NCI-H2107 (cell line): ENCODE results near the gene DPYD.

Experiments
- DNase-seq: peaks from one replicate; lab custom pipeline; 2025; lab: John Stamatoyannopoulos, UW

The DPYD gene

DNA sequence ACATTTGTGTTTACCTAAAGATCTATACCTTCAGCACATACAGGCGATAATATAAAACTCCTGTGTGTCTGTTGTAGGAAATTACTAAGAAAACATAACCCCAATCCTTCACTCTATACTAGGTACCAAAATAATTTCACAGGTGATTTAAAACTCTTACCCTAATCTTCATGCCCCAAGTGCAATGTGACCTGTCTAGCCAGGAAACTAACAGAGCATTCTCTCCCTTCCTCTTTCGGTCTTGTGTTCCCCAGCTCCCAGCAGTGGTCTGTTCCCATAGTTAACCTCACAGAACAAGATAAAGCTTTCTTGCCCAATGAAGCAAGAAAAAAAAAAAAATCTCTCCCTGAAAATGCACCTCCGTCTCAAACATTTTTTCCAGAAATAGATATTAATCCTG lies 493.5 kb downstream of the DPYD start:
- DNase-seq, result no peak

GRCh38 chr1:97424209-97424608 lies 496.6 kb downstream of the DPYD start:
- DNase-seq, result no peak

DNA sequence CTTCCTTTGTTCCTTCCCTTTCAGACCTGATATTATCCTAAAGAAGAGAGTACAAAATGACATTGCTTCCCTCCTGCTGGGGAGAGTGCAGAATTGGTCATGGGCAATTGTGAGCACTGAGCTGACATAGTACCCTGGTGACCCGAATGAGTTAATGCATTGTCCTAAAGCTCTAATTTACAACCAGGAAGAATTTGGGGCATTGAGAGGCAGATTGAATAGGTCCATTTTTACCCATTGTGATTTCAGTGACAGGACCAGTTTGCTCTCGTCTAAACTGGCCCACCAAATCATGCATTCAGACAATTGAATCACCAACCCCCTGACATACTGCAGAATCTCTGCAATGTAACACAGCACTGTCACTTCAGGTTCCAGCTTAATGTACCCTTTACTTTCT lies 497.4 kb downstream of the DPYD start:
- DNase-seq, result no peak

DNA sequence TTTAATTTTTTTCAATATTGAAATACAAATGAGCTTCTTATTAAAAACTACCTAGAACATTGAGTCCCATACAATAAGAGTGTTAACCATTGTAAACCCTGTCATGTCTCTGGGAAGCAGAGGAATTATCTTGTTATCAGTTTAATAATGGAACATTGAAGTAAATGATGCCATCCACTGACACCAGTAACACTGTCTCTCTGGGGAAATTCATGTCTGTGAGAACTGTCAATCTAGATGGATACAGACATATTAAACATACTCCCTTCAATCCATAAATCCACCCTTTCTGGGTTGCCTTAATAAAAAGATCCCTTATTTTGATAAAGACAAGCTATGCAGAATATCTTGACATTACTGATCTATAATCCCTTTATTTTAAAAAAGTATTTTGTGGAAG lies 503.2 kb downstream of the DPYD start:
- DNase-seq, result no peak

DNA sequence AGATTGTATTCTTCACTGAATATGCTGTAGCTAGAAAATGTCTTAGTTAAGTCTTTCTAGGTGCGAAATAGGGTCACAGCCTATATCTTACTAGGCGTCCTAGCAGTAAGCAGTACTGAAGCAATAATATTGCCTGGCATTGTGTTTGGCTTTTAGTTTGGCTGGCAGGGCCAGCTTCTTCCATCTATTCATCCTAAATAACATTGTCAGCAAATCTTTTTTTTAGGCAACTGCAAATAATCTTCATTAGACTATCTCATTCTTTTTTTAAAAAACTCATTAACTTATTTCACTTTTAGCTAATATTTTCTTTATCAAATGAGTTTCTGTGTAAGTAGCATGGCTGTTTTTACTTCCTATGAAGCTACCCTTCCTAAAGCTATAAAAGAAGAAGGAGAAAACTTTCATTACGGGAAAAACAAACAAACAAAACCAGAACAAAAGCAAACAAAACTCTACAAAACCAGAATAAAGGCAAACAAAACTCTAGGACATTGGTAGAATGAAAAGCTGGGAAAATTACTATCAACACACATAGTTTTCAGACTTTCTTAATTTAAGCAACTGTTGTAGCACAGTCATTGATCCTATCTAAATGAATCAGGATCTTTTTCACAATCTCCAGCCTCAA lies 506.0 kb downstream of the DPYD start:
- DNase-seq, result no peak

- DNase-seq, result no peak
Measured at GRCh38 chr1:97412737-97413136, 508.1 kb downstream of the DPYD start.

GRCh38 chr1:97412166-97412565 lies 508.7 kb downstream of the DPYD start:
- no peak for DNase-seq

DNA sequence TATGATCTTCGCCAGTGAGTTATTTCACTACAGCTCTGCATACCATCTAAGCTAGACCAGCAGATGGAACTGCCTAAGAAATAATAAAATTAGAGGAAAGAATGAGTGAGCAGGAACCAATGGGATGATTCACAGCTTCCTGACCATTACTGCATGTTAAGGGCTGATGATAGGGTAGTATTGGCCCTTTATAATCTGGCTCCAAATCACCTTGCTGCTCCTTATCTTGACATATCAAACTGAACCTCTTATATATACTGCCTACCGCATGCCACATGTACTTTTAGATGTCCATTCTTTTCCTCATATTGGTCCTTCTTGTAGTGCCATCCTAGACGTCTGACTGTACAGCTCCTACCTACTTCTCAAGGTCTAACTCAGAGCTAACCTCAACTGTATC lies 524.4 kb downstream of the DPYD start:
- no peak for DNase-seq

GRCh38 chr1:97392701-97393100 lies 528.1 kb downstream of the DPYD start:
- no peak for DNase-seq

DNA sequence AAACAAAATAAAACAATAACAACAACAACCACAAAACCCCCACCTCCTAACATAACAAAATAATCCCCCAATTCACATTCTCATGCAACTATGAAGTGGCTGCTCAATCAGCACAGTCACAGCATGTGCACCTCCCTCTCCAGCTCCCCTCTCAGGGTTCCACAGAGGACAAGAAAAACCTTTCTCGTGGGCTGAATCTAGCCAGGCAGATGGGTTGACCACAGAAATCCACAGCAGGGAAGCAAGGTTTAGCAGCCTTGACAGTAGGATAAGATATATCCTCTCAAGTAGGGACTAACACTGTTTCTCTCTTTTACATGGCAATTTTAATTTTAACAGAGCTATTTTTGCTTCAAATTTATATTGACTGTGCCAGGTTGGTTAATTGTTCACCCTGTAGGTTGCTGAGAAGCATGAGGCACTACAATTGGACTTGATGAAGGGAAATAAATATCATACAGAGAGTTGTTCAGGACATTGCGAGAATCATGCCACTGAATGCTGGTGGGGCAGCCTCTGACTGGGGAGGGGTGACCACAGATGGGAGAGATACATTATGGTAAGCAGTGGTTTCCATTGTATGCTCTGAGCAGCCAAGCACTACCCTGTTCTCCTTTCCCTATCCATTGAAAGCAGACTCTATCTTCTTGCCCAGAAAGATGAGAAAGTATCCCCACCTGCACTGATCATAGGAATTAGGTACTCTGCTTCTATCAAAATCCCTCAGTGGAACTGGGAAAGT lies 535.1 kb downstream of the DPYD start:
- no peak for DNase-seq

- DNase-seq, result no peak
Measured at GRCh38 chr1:97384294-97384968, 536.4 kb downstream of the DPYD start.

GRCh38 chr1:97383797-97384196 lies 537.0 kb downstream of the DPYD start:
- no peak for DNase-seq

DNA sequence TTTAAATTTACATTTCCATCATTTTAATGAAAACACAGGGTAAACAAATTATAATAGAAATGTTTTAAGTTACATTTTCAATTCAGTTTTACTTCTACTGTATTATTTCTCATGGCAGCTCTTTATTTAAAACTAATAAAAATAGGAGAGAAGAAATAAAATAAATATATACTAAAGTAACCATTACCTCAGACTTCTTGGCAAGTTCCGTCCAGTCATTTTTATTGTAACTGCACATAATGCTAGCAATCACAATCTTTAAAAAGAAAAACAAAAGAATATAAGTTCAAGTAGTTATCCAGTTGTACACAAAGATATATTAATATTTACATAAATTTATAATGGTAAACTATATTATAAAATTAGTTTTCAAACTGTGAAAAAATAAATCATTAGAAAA lies 538.6 kb downstream of the DPYD start:
- DNase-seq, result no peak

- no peak for DNase-seq
Measured at GRCh38 chr1:97379387-97380075, 541.3 kb downstream of the DPYD start.

DNA sequence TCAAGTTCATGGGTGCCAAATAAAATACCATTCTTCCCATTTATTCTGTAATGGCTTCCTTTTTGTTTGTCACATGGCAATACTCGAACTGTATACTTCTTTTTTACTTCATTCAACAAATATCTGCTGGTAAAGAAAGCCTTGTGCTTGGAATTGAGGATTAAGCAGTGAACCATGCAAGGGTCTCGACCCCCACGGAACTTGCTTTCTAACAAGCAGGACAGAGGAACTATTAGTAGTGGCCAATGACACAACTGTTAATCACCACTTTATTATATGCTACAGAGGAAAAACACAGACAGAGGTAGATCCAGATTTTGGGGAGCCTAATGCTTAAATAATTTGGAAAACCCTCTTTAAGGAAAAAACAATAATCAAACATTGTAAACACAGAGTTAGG lies 542.2 kb downstream of the DPYD start:
- DNase-seq, result no peak

DNA sequence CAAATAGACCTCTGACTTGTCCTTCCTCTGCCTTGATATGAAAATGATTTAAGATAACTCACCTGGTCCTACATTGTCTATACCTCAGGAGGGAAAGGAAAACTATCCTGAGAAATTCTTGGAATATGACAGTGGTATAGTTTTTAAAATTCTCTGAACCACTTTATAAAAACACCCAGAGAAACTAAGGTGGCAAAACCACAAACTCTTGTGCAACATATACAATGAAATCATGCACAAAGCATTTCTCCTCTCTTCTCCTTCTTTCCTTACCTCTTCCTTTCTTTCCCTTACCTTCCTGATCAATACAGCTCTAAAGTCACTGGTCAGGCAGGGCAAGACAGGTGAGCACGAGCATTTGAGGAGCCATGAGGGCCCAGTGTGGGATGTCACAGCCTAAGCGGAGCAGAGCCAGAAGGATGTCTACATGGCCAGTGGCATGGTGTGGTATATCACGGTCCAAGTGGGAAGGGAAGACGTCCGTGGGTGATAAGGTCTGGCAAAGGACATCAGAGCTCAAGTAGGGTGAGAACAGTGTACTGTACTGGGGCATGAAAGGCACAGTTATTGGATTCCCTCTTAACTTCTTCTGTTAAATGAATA lies 543.3 kb downstream of the DPYD start:
- DNase-seq, result no peak

GRCh38 chr1:97373000-97373399 lies 547.8 kb downstream of the DPYD start:
- no peak for DNase-seq

- DNase-seq, result no peak
Measured at GRCh38 chr1:97372531-97372930, 548.3 kb downstream of the DPYD start.

- no peak for DNase-seq
Measured at GRCh38 chr1:97368296-97368695, 552.5 kb downstream of the DPYD start.

DNA sequence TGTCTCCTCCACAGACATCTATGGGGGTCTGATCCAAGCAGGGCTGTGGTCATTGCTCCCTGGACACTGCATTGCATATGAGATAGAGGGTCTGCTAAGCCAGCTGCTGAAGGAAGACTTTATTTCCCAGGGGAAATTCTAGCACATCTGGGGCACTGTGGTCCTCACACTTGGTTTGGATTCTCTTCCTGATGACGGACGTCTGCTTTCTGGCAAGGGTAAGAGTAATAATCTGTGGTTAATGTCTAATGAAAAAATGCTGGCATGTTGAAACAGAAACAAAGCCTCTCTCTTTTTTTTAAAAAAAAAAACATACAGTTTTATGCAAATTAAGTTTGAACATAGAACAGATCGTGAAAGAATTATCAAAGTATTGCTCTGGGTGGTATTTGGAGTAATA lies 553.9 kb downstream of the DPYD start:
- no peak for DNase-seq

DNA sequence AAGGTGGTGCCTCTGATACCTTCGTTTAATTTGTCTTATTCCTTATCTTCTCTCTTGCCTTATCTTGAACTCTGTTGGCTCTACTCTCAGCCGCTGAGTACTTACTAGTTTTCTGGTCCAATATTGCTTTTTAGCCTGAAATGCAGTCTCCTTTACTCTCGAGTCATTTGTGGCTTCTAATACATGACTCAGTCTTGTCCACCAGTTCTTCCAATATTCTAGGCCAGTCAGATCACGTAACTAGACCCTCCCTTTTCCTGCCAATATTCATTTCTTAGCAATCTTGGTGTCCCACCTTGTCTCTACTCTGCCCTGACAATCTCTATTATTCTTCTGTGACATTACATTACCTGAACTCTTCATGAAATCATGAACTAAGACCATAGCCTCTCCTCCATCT lies 555.8 kb downstream of the DPYD start:
- no peak for DNase-seq

GRCh38 chr1:97364086-97364485 lies 556.7 kb downstream of the DPYD start:
- DNase-seq, result no peak
